HG02938 (cell line): ENCODE data around the gene PDE6A.
"Not testable (repeated sequence)": the region's sequence is repeated elsewhere in the genome, so short reads cannot be mapped to it uniquely, and the experiment has no call there.

Source experiments
- ATAC-seq: cut with Tn5 transposase; IDR thresholded peaks from one replicate; pipeline ENCODE4 v1.9.1; 2021; ENCODE audit warnings: mild to moderate bottlenecking, moderate library complexity; ENCODE audit not compliant: unreplicated experiment

The PDE6A gene

DNA sequence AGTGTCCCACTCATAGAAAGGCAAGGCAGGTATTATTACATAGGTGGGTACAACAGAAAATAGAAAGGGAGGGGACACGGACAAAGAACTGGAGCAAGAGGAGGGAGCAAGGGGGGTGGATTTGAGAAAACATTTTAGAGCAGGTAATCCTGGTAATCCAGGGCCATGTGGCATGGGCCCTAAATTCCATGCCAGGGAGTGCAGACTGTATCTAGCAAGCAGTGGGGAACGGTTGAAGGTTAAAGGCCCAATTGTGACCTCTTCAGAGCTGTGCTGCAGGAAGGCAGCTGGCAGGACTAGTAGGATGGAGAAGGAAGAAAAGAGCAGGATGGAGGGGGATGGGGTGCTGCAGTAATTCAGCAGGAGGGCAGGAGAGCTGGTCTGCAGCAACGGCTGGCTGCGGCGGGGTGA is 75.2 kb downstream of the PDE6A start:
- no peak for ATAC-seq

DNA sequence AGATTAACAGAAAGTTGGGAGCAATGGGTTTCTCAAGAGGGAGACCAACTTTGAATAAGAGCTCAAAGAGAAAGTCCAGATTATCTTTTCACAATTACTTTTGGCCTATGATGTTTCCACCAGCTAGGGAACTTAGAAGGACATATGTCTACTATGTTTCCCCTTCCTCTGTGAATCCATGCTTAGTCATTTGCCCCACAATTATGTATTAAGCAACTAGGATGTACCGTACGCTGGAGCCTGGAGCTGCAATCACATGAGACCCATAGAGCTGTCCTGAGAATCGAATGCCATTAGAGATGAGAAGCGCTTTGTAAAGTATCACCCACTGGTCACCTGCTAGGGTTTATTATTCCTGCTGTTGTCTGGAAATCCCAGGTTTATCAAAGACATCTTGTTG is 78.8 kb downstream of the PDE6A start:
- ATAC-seq, result no peak

DNA sequence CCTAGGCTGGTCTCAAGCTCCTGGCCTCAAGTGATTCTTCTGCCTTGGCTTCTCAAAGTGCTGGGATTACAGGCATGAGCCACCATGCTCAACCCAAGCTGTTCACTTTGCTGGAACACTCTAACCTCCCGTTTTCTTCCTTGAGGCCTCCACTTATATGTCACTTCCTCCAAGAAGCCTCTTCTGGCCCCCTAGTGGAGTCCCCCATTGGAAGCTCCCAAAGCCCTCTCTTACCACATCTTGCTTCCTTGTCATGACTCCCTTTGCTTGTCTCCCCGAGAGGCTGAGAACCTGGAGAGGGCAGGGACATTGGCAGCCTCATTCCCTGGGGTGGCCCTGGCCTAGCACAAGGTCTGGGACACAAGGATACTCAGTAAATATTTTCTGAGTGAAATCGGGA is 80.8 kb downstream of the PDE6A start:
- no peak for ATAC-seq

DNA sequence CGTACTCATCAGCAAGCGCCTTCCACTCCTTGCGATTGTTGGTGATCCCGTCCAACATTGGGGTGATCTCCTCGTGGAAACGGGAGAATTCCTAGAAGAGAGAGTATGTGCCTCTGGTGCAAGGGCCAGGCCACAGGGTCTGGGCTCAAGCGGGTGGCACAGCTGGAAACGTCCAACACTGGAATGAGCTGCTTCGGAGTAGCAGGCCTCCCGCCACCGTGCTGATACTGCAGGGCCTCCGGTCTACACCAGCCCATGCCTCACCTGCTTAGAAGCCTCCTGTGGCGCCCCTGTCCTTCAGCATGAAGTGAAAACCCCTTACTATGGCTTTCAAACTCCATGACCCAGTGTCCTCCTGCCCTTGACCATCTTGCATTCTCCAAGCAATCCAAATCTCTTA is 81.4 kb downstream of the PDE6A start:
- ATAC-seq, result no peak

DNA sequence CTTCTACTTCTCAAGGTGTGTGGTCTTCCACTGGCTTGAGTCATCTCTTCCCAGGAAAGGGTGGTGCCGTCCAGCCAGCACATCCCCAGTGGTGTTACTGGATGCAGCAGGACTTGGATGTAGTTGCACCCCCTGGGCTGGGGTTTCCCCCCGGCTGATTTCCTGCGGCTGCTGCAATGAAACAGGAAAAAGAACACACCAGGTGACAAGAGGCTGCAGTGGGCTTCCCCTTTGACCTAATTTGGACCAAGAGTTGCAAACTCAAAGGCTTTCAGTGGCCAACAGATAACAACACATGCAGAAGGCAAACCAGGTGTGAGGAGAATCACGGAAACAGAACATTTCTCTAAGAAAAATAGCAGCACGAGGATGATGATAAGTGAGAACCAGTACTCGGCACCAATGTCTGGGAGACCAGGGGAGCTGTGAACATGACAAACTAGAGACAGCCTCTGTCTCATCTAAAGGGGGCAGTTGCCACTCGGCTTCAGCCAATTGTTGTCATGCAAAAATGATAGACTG is 83.7 kb downstream of the PDE6A start:
- ATAC-seq, result peak; percentile 77

DNA sequence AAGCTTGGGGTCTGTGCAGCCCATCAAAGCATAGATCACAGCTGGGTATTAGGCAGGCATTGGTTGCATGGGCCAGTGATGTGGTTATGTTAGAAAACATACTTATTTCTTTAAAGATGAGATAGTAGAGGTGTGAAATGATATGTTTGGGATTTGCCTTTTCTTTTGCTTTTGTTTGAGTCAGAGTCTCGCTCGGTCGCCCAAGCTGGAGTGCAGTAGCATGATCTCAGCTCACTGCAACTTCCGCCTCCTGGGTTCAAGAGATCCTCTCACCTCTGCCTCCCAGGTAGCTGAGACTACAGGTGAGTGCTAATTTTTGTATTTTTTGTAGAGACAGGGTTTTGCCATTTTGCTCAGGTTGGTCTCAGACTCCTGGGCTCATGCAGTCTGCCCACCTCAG is 84.8 kb downstream of the PDE6A start:
- no peak for ATAC-seq

DNA sequence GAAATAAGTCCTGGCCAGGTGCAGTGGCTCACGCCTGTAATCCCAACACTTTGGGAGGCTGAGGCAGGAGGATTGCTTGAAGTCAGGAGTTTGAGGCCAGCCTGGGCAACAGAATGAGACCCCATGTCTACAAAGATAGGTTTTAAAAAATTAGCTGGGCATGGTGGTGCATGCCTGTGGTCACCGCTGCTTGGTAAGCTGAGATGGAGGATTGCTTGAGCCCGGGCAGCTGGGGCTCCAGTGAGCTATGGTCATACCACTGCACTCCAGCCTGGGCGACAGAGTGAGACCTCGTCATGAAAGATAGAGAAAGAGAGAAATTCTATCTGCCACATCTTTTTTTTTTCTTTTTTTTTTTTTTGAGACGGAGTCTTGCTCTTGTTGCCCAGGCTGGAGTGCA is 86.1 kb downstream of the PDE6A start:
- ATAC-seq, result not testable (repeated sequence)

DNA sequence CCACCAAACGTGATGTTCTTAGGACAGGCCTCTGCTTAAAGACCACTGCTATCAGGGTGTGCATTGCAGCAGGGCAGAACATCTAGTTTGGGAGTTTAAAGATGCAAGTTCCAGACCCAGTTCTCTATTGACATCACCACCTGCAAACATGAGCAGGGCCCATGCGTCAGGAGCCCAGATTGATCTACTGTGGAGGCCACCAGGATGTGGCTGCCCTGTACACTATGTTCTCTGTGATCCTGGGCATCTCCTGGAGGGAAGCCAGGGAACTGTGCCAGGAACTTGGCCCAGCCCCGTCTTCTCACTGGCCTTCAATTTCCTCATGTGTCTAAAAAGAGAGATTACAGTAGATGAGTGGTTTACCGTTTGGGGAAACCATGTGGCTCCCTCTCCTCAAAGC is 87.1 kb downstream of the PDE6A start:
- ATAC-seq, result no peak

DNA sequence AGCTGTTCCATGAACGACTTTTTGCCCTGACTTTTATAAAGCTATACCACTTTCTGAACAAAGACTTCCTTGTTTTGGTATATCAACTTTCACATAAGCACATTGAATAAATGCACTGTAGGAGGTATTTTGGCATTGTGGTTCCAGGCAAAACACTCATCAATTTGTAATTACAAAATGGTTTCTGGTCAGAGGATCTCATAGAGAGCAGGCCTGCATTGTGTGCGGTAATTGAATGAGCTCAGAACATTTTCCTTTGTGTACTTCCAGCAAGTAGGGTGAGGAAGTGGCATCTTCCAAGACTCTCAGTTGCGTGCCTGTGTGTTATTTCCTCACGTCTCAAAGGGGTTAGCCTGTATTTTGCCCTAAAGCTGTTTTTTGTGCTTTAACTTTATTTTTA is 89.2 kb downstream of the PDE6A start:
- no peak for ATAC-seq

DNA sequence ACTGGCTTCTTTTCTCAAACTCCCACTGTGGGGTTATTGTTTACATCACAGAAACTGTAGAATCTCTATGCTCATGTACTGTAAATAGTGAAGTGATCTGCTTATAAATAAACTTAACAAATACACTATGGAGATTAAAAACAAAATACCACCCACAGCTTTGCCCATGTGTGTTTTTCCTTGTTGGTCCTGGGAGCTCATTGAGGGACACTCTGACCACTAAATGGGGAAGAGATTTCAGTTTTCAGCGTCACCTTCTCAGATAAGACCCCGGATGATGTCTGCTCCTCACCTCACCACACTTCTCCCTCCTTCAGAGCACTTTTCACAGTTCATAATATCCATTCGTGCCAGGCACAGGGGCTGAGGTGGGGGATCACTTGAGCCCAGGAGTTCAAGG is 89.7 kb downstream of the PDE6A start:
- ATAC-seq, result no peak

DNA sequence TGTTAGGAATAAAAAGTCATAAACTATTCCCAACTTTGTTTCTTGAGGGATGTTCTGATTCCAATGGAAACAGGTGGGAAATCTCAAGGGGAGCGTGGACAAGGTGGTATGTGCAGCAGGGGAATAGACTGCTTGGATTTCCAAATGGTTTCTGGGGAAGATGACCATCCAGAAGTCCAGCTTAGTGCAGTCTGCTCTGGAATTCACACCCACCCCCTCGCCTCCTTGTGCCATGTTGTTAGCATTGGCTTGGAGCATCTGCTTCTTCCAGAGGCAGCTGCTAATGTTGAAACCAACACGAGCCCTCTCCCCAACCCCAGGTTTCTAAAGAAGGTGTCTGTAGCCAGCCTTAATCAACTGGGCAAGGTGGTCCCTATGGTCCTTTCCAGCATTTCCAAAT is 90.9 kb downstream of the PDE6A start:
- ATAC-seq, result no peak

DNA sequence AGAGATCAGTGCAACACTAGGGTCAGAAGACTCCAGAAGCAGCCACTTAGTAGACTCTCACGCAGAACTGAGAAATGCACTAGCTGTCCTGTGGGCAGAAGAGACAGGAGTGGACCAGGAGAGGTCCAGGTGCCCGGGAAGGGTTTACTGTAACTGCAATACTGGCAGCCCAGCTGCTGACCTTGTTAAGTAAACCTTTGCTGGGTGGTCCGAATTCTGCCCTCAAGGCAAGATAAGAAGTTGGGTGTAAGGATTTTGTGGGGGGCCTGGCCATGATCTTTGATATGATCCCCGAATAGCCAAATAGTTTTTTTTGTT is 91.3 kb downstream of the PDE6A start:
- no peak for ATAC-seq

DNA sequence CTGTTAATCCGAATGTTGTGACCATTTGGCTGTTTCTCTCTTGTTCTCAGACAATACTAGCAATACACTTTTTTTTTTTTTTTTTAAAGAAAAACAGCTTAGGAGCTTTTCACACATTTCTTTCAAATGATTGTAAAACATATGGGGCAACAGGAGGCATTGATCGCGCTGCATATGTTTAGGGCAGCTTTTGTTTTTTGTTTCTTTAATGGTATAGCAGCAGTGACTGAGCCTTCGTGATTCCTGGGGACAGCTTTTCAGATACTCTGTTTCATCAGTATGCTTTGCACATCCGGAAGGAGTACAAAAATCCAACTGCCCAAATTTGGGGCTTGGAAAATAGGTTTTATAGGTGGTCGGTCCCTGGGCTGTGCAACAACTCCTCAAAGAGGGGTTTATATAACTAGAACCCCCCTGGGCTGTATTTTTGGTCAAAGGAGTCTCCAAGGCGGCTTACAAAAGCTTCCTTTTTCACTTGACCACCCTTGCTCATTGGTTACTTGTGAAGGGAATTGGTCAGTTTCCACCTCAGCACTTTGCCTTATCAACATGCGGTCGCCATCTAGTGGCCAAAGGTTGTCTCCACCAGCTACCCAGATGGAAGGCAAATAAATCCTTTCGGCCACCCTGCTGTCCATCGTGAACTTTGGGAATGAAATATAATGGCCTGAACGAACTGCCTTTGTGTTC is 91.8 kb downstream of the PDE6A start:
- no peak for ATAC-seq

DNA sequence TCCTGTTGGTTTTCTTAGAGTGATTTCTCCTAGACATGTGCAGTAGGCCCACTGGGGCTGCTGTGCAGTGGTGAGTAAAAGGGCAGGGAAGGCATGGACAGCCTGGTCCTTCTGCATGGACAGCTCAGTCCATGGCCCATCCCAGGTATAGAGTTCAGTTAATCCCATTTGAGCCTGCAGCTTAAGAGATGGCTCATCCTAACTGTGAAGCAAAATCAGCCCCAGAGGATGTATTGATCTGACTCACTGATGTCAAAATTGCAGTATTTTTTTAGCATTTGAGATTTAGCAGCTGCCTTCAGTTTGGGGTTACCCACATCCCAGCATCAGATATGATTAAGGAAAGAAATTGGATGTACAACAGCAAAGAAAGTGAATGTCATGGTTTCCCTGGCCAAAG is 93.4 kb downstream of the PDE6A start:
- no peak for ATAC-seq

DNA sequence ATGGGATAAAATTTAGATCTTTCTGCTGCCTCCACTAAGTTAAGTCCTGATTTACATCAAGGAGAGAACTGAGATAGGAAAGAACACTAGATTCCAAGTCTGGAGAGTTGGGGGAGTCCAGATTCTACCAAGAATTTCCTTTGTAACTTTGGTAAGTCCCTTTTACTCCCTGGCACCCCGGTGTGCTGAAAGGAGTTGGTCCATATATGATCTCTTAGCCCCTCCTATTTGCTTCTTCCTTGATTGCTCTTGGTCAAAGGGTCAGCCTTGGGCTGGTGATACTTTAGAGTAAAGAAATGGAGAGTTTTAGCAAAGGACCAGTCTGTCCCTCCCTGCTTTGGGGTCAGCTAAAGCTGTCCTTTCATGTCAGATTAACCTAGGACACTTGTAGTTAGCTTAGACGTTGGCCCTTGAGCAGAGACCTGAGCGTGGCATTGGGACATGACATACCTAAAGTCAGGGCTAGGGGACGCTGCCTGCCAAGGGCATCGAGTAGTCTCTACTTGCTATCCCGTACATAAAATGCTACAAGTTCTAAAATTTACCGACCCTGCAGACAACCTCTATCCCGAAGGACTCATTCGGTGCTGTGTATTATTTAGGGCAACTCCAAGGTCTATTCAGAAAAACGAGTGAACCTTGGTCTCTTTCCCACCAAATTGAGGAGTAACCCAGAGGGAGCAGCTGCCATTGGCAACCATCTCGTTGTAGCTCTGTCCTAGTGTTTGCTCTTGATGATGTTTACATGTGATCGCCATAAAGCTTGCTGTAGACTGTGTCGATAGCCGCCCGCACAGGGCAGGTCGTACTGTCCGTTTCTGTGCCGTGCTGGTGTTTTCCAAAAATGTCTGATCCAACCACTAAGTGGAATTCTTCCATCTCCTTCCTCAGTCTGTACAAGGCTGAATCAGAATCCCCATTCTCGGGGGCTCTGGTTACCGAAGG is 94.4 kb downstream of the PDE6A start:
- ATAC-seq, result no peak

DNA sequence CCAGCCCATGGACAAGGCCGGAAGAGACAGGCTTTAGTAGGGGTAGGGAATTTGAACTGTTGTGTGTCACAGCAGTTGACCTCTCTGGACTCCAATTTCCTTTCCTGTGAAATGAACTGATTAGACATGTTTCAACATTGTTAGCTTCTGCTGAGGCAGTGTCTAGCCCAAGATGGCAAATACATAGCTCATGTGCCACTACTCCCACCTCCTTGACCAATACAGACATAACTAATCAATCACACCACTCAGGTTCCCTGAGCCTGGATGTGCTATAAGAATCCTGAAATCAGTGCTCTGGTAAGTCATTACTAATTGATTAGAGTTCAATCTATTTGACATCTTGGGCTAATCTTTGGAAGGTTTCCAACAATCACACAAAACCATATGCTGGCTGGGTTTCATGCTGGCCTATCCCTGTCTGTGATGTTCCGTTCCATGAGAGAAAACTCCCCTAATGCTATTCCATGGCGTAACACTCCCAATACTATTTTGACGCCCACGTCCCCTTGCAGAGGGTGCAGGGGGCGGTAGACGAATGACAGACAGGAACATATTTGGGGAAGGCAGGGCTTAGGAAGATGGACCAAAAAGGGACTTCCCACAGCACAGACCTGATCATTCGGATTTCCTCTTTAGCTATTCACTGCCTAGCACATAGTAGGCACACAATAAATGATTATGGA is 95.2 kb downstream of the PDE6A start:
- ATAC-seq, result no peak

DNA sequence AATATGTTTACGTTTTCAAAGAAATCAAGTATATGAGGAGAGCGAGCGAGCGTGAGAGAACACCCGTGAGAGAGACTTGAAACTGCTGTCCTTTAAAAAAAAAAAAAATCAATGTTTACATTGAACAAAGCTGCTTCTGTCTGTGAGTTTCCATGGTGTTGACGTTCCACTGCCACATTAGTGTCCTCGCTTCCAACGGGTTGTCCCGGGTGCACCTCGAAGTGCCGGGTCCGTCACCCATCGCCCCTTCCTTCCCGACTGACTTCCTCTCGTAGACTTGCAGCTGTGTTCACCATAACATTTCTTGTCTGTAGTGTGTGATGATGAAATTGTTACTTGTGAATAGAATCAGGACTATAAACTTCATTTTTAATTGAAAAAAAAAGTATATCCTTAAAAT is 97.0 kb downstream of the PDE6A start:
- ATAC-seq, result no peak

DNA sequence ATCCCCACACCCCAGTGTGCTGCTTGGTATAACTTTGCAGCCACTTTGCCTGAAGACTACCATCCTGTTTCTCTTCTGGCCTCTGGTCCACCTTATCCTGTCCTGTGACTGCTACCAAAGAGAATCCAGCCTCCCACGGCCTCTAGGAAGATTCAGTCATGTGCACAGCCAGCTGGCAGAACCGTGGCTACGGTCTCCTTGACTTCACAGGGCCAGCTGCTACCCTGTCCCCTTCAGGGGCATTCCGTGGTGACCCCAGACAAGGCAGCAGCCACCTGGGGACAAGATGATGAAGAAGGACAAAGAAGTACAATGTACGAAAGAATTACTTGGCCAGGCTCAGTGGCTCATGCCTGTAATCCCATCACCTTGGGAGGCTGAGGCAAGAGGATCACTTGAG is 98.6 kb downstream of the PDE6A start:
- ATAC-seq, result no peak

DNA sequence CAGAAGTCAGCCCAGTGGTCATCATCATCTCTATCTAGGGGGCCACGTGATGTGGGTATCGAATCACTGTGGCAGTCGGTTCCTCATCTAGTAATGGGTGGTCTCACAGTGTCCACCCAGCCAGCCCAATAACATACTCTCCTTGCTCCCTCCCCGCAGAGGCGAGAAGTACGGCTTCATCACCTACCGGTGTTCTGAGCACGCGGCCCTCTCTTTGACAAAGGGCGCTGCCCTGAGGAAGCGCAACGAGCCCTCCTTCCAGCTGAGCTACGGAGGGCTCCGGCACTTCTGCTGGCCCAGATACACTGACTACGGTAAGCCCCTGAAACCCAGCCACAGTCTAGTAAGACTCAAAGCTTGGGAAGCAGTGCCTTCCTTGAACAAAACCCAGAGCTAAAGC is 99.0 kb downstream of the PDE6A start:
- no peak for ATAC-seq

DNA sequence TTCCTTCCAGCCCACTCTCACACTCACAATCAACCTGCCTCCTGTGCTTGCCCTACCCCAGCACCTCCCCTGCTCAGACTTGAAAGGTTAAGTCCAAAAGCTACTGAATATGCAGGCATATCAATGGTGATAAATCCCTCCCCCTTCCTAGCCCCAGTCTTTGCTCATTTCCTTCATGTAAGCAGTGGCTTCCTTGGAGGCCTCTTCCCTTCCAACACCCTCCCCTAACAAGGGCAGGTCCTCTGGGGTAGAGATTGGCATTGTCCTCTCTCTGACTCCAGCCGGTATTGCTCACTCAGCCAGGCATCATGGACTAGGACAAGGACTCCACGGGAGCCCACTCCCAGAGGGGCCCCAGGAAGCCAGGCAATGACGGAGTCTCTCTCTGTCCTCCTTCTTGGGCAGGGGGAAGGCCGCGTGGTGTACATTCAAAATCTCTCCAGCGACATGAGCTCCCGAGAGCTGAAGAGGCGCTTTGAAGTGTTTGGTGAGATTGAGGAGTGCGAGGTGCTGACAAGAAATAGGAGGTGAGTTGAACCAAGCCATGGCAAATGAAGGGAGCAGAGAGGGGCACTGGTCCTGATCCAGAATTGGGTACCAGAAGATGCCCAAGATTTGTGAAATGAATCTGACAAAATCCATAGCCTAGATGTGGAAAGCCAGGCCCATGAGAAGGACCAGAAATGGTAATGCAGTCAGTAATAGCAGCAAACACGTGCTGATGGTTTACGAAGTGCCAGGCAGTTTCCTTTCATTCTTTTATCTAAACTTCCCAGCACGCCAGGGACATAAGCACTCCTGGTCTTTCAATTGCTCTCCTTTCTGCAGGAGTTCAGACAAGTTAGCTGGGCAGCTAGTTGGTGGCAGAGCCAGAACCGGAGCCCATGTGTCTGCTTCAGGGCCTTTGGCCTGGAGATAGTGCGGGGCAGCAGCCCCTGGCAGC is 102.5 kb downstream of the PDE6A start:
- ATAC-seq, result no peak
